ENCODE results near the gene ABHD14A. TPM values are rescaled to one million over a fixed set of nuclear protein-coding genes. Genes with fewer than 3 reads are reported as not detected.

The ABHD14A gene
- 8.0 to 15.6 TPM (median 14.1 TPM) in 5 replicates for total RNA-seq (2022; extraction: Qiagen RNA extraction; ENCODE audit: low read depth)

DNA sequence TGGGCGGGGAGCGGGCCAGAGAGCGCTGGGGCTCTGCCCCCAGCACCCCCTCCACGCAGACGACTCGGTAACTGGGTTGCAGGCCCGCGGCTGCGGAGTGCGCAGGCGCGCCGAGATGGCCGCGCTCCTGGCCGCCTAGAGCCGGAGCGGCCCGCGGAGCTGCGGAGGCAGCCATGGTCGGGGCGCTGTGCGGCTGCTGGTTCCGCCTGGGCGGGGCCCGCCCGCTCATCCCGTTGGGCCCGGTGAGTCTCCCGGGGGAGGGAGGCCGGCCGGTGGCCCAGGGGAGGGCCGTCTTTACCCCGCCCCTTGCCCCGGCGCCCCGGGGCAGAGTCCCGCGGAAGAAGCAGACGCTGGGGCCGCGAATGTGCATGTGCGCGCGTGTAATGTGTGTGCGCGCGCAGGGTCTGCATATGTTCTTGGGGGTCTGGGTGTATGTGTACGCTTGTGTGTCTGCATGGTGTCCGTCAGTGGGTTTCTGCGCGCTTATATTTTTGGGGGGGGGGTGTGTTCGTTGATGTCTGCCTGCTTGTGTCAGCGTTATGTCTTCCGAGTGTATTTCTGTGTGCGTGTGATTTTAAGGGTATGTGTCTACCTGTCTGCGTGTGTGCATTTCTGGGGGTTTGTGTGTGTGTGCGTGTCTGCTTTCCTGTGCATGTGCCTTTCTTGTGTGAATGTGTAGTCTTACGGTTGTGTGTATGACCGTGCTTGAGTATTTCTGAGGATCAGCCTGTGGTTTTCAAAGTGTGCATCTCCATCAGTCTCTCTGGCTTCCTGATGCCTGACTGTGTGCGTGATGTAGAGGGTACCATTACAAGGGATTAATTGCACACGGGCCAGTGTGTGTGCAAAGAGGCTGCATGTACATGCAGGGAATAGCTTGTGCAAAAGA lies at the start of gene ABHD14A:
Gene ABHD14A (plus strand): TSS at position 102 of the 889 bp plus-strand sequence. CDS start 72 bp downstream, at position 174.

DNA sequence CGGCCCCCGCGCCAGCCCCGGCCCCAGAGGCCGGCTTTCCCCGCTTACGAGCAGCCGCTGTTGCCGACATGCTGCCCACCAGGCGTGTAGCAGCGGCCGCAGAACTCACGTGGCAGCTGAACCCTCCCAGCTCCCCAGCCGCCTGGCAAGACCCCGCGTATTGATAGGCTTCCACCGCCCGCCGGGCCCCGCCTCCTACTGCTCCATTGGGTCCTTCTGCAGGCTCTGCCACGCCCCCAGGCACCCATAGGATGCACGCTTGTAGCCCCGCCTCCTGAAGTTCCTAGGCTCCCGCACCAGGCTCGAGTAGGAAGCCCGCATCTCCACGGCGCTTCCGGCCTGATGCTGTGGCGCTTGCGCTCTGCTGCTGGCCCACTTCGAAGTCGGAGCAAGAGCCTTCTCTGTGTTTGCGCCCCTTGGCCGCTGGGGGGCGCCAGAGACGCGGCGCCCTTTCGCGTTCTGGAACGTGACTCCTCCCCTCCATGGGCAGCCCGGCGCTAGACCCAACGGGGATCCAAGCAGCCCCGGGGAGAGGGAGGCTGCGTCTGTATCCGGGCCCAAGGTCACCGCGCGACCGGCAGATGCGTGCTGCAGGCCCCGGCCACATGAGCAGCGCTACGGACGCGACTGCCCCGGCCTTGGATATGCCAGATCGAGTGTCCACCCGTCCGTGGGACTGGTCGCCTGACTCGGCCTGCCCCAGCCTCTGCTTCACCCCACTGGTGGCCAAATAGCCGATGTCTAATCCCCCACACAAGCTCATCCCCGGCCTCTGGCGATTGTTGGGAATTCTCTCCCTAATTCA lies 32.9 kb upstream of the ABHD14A start, which contains the start of the genes PARP3 and RRP9:
Gene PARP3 (plus strand): TSS at position 566 of the 805 bp plus-strand sequence. CDS start 993 bp downstream, outside the sequence.
Gene RRP9 (minus strand): TSS at position 107 of the 805 bp plus-strand sequence. CDS start 37 bp downstream, at position 70.

DNA sequence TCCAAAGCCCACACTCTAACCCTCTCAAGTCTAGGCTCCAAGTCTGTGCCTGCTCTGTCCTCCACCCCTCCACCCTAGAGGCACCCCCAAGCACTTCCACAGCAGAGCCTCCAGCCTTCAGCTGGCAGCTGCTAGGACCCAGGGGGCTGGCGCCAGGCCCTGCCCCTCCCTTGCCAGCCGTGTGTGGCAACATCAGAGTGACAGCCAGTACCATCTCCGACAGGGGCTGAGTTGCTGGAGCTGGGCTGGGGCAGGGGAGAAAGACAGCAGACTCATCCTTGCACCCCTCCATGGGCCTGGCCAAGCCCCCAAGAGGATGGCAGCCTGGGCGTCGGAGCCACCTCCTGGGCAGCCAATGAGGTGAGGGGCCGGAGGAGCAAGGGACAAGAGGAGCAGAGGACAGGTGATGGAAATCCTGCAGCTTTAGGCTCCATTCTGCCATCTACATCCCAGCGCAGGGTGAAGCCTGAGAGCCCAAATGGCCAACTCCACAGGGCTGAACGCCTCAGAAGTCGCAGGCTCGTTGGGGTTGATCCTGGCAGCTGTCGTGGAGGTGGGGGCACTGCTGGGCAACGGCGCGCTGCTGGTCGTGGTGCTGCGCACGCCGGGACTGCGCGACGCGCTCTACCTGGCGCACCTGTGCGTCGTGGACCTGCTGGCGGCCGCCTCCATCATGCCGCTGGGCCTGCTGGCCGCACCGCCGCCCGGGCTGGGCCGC lies 19.5 kb upstream of the ABHD14A start, which contains the start of gene GPR62:
Gene GPR62 (plus strand): TSS at position 207 of the 718 bp plus-strand sequence. CDS start 272 bp downstream, at position 479.

DNA sequence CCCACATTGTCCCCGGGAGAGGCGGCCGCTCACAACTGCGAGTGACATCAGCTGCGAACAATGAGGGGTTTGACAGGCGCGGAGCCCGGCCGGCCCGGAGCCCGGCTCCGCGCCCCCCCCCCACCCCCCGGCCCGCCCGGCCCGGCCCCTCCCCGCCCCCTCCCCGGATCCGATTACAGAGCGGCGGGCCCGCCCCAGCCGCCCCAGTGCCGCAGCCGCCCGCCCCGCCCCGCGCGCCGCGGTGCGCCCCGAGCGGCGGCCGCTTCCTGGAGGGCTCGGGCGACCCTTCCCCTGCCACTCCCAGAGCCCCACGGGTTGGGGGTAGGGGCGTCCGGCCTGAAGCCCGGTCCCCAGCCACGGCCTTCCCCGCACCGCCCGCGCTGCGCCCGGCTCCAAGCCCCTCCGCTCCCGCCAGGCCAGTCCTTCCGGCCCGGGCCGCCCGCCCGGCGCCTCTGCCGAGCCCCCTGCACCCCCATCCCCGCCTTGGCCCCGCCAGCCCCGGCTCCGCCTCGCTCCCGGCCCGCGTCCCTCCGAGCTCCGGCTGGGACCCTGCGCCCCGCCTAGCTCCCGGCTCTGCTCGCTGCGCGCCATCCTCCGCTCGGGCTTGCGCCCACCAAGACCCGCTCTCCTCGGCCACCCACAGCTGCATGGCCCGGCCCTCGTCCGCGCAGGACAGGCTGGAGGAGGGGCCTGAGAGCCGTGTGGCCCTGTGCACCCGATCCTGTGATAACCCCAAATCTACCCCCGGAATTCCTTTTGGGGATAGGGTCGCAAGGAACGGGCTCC lies 7.3 kb upstream of the ABHD14A start, which contains the start of gene PCBP4:
Gene PCBP4 (minus strand): TSS at position 71 of the 786 bp plus-strand sequence. CDS start 6,214 bp downstream, outside the sequence.

DNA sequence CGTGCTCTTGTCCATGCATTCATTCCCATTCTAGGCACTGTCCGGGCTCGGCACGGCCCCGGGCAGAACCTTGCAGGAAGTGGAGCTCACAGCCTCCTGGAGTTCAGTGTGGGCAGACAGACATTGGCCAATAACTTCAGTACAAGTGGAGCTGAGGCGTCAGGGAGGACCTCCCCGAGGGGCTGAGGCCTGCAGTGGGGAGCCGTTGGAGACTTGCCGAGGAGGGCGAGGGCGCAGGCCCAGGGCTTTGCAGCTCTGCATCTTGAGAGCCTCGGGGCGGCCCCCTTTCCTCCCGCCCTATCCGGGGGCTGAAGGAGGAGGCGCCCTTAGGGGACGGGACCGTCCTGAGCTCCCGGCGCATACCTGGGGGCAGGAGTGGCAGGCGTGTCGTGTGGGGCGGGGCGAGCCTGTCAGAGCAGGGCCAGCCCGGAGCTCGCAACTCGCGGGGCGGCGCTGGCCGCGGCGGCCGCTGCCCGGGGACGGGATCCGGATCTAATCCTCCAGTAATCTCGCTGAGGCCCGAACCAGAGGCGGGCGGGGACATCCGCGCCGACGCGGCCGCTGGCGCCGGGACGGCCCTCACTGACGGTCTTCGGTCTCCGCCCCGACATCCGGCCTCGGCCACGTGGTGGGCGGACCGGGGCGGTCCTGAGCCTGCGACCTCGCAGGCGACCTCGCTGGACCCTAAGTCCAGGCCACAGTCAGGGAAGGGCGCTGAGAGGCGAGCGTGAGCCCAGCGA lies 8.1 kb downstream of the ABHD14A start, which contains the start of gene ACY1:
Gene ACY1 (plus strand): TSS at position 698 of the 740 bp plus-strand sequence. CDS start 530 bp downstream, outside the sequence.

DNA sequence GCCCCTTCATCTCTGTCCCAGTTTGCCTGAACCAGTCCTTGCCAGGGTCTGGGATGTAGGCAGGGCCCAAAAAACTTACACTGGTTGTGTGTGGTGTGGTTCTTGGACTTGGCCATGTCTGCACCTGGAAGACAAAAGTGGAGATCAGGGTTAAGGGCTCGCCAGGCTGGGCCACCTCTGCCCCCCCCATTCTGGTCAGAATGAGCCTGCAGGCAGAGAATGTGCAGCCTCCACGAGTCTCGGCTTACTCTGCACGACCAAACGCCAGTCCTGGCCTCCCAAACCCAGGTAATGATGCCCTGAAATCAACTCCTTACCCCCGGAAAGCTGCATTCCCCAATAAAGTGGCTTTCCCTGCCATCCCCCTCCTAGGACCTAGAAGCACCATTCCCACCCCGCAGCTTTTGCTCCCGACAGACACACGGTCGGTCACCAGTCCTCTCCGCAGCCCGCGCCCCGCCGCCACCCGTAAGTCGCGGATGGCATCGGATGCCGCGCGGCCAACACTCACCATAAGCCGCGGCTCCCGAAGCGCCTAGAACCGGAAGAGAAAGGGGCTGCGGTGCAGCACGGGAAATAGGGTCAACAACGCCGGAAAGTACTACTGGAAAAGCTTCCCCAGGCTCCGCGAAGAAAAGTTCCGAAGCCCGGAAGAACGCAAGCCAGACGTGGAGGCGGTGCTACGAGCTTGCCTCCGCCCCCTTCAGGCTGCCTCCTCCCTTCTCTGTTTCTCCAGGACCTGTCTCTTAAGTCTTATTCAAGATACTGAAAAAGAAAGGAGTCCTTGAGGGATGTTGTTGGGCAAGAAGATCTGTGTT lies 20.7 kb downstream of the ABHD14A start, which contains the start of gene RPL29:
Gene RPL29 (minus strand): TSS at position 550 of the 818 bp plus-strand sequence. CDS start 434 bp downstream, at position 116.

Other genes starting within 250 kb of the ABHD14A start
- not detected in 5 replicates for gene IQCF6, start 195.8 kb upstream of the ABHD14A start, total RNA-seq (2022; extraction: Qiagen RNA extraction; ENCODE audit: low read depth)
- gene IQCF2, start 113.4 kb upstream of the ABHD14A start, total RNA-seq (2022; extraction: Qiagen RNA extraction; ENCODE audit: low read depth), result not detected in 5 replicates
- gene IQCF5, start 99.5 kb upstream of the ABHD14A start, total RNA-seq (2022; extraction: Qiagen RNA extraction; ENCODE audit: low read depth), result not detected in 5 replicates
- gene IQCF1, start 71.7 kb upstream of the ABHD14A start, total RNA-seq (2022; extraction: Qiagen RNA extraction; ENCODE audit: low read depth), result not detected in 5 replicates
- gene RRP9, start 33.2 kb upstream of the ABHD14A start, total RNA-seq (2022; extraction: Qiagen RNA extraction; ENCODE audit: low read depth), result 27.8 to 50.3 TPM (median 47.9 TPM) in 5 replicates
- gene PARP3, start 32.7 kb upstream of the ABHD14A start, total RNA-seq (2022; extraction: Qiagen RNA extraction; ENCODE audit: low read depth), result 6.1 to 9.9 TPM (median 9.1 TPM) in 5 replicates
- not detected in 5 replicates for gene GPR62, start 19.7 kb upstream of the ABHD14A start, total RNA-seq (2022; extraction: Qiagen RNA extraction; ENCODE audit: low read depth)
- gene PCBP4, start 7.6 kb upstream of the ABHD14A start, total RNA-seq (2022; extraction: Qiagen RNA extraction; ENCODE audit: low read depth), result 9.3 to 16.6 TPM (median 12.9 TPM) in 5 replicates
- 24.3 to 40.6 TPM (median 35.3 TPM) in 5 replicates for gene ABHD14B, start 1.0 kb upstream of the ABHD14A start, total RNA-seq (2022; extraction: Qiagen RNA extraction; ENCODE audit: low read depth)
- gene ACY1, start 8.5 kb downstream of the ABHD14A start, total RNA-seq (2022; extraction: Qiagen RNA extraction; ENCODE audit: low read depth), result 15.4 to 26.7 TPM (median 23.0 TPM) in 5 replicates
- gene RPL29, start 20.8 kb downstream of the ABHD14A start, total RNA-seq (2022; extraction: Qiagen RNA extraction; ENCODE audit: low read depth), result 1,239 to 1,467 TPM (median 1,300 TPM) in 5 replicates
- 16.2 to 20.6 TPM (median 18.4 TPM) in 5 replicates for gene DUSP7, start 81.5 kb downstream of the ABHD14A start, total RNA-seq (2022; extraction: Qiagen RNA extraction; ENCODE audit: low read depth)
- 12.2 to 19.5 TPM (median 19.2 TPM) in 5 replicates for gene POC1A, start 179.4 kb downstream of the ABHD14A start, total RNA-seq (2022; extraction: Qiagen RNA extraction; ENCODE audit: low read depth)
- gene ALAS1, start 223.1 kb downstream of the ABHD14A start, total RNA-seq (2022; extraction: Qiagen RNA extraction; ENCODE audit: low read depth), result 38.4 to 51.7 TPM (median 49.5 TPM) in 5 replicates